IPS-18c (cell line): ENCODE measurements around the gene HAO1.
"Not testable (repeated sequence)": the region's sequence is repeated elsewhere in the genome, so short reads cannot be mapped to it uniquely, and the experiment has no call there.

ENCODE experiments used
- H3K4me3 ChIP-seq: 2 replicates; pipeline ENCODE4 v1.7.0; 2013; ENCODE audit warnings: low read depth, mild to moderate bottlenecking, low read length, moderate library complexity; ENCODE audit not compliant: insufficient read depth
- H3K9me3 ChIP-seq: one replicate; pipeline ENCODE4 v1.6.1; 2013; ENCODE audit warnings: mild to moderate bottlenecking, low read length, moderate library complexity; ENCODE audit not compliant: control insufficient read depth, insufficient read depth

The HAO1 gene

DNA sequence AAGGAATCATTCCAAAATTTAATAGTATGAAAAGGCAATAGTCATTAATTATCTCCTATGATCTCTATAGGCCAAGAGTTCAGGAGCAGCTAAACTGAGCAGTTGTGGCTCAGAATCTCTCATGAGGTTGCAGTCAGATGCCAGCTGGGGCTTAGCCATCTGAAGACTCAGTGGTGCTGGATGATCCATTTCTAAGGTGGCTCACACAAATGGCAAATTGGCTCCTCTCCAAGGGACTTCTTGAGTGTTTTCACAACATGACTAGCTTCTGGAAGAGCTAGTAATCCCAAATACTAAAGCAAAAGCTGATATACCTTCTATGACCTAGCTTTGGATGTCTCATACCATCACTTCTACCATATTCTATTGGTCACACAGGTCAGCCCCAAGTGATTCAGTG is 104.2 kb downstream of the HAO1 start:
- Histone ChIP-seq H3K9me3 (no peaks in the 10 kb centered on the region), H3K4me3 (no peak overlapping the region)

DNA sequence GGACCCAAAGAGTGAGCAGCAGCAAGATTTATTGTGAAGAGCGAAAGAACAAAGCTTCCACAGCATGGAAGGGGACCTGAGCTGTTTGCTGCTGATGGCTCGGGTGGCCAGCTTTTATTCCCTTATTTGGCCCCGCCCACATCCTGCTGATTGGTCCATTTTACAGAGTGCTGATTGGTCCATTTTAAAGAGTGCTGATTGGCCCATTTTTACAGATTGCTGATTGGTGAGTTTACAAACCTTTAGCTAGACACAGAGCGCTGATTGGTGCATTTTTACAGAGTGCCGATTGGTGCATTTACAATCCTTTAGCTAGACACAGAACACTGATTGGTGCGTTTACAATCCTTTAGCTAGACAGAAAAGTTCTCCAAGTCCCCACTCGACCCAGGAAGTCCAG is 105.8 kb downstream of the HAO1 start:
- H3K9me3 ChIP-seq, H3K4me3 ChIP-seq: not testable (repeated sequence)
